ENCODE data around the gene RAB40C. TPM values are rescaled to one million over a fixed set of nuclear protein-coding genes. Genes with fewer than 3 reads are reported as not detected.

Gene RAB40C
- total RNA-seq, 1 donor from 2014 or later, result 30.6 TPM

GRCh38 chr16:634051-634670 is 44.3 kb downstream of the RAB40C start:
- no peaks in the 10 kb centered on the region for H3K27me3 Mint-ChIP-seq

DNA sequence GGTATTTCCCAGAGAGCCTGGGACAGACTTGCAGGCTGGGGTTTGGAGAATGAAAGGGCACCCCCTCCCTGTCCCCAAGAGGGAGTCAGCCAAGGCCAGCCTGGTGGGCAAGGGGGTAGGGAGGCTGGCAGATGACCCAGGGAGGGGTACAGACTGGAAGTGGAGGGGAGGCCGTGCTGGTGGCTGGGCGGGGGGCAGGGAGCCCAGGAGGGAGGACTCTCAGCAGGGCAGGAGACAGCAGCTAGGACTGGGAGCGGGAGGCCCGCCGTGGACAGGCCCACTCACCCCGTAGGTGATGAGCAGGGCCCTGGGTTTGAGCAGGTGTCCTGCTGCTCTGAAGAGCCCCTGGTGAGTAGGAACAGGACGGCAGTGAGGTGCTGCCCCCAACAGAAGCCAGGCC is 45.1 kb downstream of the RAB40C start:
- peaks cover 10% of the 10 kb centered on the region for H3K4me1 Mint-ChIP-seq (ENCODE audit: low read depth)
- DNase-seq (ENCODE audit: low spot score, unreplicated experiment), result no peak
- TF ChIP-seq, protein P1, sequence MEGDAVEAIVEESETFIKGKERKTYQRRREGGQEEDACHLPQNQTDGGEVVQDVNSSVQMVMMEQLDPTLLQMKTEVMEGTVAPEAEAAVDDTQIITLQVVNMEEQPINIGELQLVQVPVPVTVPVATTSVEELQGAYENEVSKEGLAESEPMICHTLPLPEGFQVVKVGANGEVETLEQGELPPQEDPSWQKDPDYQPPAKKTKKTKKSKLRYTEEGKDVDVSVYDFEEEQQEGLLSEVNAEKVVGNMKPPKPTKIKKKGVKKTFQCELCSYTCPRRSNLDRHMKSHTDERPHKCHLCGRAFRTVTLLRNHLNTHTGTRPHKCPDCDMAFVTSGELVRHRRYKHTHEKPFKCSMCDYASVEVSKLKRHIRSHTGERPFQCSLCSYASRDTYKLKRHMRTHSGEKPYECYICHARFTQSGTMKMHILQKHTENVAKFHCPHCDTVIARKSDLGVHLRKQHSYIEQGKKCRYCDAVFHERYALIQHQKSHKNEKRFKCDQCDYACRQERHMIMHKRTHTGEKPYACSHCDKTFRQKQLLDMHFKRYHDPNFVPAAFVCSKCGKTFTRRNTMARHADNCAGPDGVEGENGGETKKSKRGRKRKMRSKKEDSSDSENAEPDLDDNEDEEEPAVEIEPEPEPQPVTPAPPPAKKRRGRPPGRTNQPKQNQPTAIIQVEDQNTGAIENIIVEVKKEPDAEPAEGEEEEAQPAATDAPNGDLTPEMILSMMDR (IDR thresholded peaks at IDR 0.05; ENCODE audit: unreplicated experiment), result no peak

More at GRCh38 chr16:634051-634670, 44.3 kb downstream of the RAB40C start:
- peaks cover 15% of the 10 kb centered on the region for H3K4me1 Mint-ChIP-seq (ENCODE audit: low read depth)
- TF ChIP-seq, protein P1 (IDR thresholded peaks at IDR 0.05; ENCODE audit: unreplicated experiment), result no peak
- no peaks in the 10 kb centered on the region for H3K9me3 Mint-ChIP-seq (ENCODE audit: low read depth)
- H3K4me3 Mint-ChIP-seq (ENCODE audit: low read depth), result peak overlapping the region; percentile 49
- no peak overlapping the region for H3K27ac Mint-ChIP-seq
- DNase-seq (ENCODE audit: low spot score, unreplicated experiment), result no peak
- peaks cover 2% of the 10 kb centered on the region for H3K36me3 Mint-ChIP-seq (ENCODE audit: insufficient read depth)

DNA sequence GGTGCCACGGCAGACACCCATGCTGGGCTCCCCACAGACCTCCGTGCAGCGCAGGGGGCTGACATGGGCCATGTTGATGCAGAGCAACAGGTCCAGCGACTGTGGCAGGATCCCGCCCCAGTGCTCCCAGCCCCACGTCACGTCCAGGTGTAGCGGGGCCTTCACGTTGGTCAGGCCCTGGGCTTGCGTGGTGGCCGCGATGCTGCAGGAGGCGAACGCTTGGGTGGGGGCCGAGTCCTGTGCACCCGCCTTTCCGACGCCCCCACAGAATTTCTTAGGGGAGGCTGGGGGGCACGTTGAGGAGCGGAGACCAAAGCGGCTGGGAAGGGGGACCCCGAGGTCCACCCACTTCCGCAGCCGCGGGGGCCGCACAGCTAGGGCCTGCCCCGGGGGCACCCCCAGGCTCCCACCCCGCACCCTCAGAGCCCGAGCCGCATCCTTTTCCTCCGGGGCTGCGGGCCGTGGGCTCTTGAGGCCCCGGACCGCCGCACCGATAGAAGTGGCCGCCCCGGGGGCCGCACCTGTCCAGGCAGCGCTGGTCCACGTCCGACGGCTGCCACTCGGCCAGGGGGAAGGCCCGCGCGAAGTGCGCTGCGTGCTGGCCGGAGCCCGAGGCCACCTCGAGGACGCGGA is 45.8 kb downstream of the RAB40C start:
- H3K9me3 Mint-ChIP-seq (ENCODE audit: low read depth), result no peaks in the 10 kb centered on the region
- peak overlapping the region; percentile 89 for H3K4me3 Mint-ChIP-seq (ENCODE audit: low read depth)
- H3K4me1 Mint-ChIP-seq (ENCODE audit: low read depth), result peaks cover 10% of the 10 kb centered on the region
- peaks cover 2% of the 10 kb centered on the region for H3K36me3 Mint-ChIP-seq (ENCODE audit: insufficient read depth)
- H3K27ac Mint-ChIP-seq, result no peak overlapping the region
- TF ChIP-seq, protein P1 (IDR thresholded peaks at IDR 0.05; ENCODE audit: unreplicated experiment), result no peak
- no peaks in the 10 kb centered on the region for H3K27me3 Mint-ChIP-seq
- no peak for DNase-seq (ENCODE audit: low spot score, unreplicated experiment)

More for the DNA sequence above, 45.1 kb downstream of the RAB40C start:
- H3K4me3 Mint-ChIP-seq (ENCODE audit: low read depth), result peak overlapping the region; percentile 58
- no peaks in the 10 kb centered on the region for H3K9me3 Mint-ChIP-seq (ENCODE audit: low read depth)
- no peak overlapping the region for H3K27ac Mint-ChIP-seq
- H3K36me3 Mint-ChIP-seq (ENCODE audit: insufficient read depth), result peaks cover 2% of the 10 kb centered on the region
- no peaks in the 10 kb centered on the region for H3K27me3 Mint-ChIP-seq

GRCh38 chr16:636206-637080 is 46.6 kb downstream of the RAB40C start, which contains the start of gene METTL26:
Gene METTL26, minus strand, starts transcription at chr16:636305. Its CDS starts 15 bp downstream, at chr16:636290.
- Mint-ChIP-seq H3K27me3 (no peaks in the 10 kb centered on the region), H3K27ac (peak within 1 kb of the TSS; percentile 100)

More at GRCh38 chr16:636206-637080, 46.6 kb downstream of the RAB40C start, which contains the start of gene METTL26:
- H3K9me3 Mint-ChIP-seq (ENCODE audit: low read depth), result no peaks in the 10 kb centered on the region
- DNase-seq (ENCODE audit: low spot score, unreplicated experiment), result peak; percentile 87
- H3K4me3 Mint-ChIP-seq (ENCODE audit: low read depth), result peak within 1 kb of the TSS; percentile 89
- peaks cover 2% of the 10 kb centered on the region for H3K36me3 Mint-ChIP-seq (ENCODE audit: insufficient read depth)
- H3K4me1 Mint-ChIP-seq (ENCODE audit: low read depth), result peaks cover 10% of the 10 kb centered on the region
- TF ChIP-seq, protein P1 (IDR thresholded peaks at IDR 0.05; ENCODE audit: unreplicated experiment), result peak; percentile 27

Measured in progenitor cell of endocrine pancreas (in vitro differentiated cells).